Measurements from ENCODE around the gene AATK.
A peak's percentile ranks its signal among the peaks of the same experiment; 100 is the strongest.

AATK gene

DNA sequence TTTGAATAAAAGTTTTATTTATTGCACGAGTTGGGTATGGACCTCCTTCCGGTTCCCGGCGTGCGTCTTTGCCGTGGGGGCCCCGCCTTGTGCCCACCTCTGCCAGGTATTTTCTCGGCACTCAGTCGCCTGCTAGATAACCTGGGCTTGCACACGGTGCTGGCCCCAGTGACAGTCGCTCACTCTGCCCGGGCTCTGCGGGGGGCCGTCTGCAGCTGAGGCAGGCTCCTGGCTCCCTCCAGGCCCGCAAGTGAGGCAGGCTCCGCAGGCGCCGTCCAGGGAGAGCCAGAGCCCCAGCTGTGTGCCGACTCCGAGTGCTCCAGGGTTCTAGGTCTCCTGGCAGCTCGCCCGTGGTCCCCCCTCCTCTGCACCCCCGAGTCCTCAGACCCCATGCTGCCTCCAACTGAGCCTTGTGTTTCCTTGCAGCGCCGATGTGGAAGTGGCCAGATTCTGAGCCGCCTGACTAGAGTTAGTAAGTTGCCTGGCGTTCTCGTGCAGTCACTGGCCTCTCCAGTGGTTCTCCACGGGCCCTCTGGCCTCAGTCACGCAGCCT, 55.5 kb downstream of the AATK start:
- TF ChIP-seq YY1 (IDR thresholded peaks at IDR 0.05; ENCODE audit: insufficient read depth, insufficient read length) (no peak), ZNF274 (IDR thresholded peaks at IDR 0.05; ENCODE audit: low read depth, low read length) (no peak), SUZ12 (IDR thresholded peaks at IDR 0.05; ENCODE audit: extremely low read depth, insufficient read depth, insufficient read length) (no peak)
- peak overlapping the region; percentile 3 for H3K9ac ChIP-seq (ENCODE audit: insufficient read length, low read depth)
- no peaks in the 10 kb centered on the region for H3K9me3 ChIP-seq (ENCODE audit: insufficient read depth, low read length)
- no peaks in the 10 kb centered on the region for H3K27me3 ChIP-seq (ENCODE audit: insufficient read depth, insufficient read length)
- no peak for DNase-seq (ENCODE audit: low read depth, low spot score)
- peaks cover 65% of the 10 kb centered on the region for H3K36me3 ChIP-seq (ENCODE audit: insufficient read depth, insufficient read length, low read length)
- H3K4me3 ChIP-seq (ENCODE audit: insufficient read length, low read depth), result no peak overlapping the region
- peaks cover 21% of the 10 kb centered on the region for H3K4me1 ChIP-seq (ENCODE audit: insufficient read depth, insufficient read length)

DNA sequence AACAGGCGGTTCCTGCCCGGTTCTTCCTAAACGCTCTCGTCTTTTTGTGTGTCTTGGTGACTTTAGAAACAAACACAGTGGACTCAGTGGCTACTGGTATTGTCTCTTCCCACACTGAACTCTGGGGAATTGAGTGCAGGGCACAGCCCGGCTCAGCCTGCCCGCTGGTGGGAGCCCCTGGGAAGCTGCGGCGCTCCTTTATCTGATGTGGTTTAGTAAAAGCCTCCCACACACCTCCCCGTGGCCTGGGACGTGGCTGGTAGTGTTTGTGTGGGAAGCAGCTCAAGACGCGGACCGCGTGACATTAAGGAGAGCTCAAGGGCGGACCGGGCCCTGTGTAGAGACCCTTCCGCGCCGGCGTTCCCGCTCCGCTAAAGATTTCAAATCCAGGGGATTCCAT, 56.1 kb downstream of the AATK start:
- H3K4me3 ChIP-seq (ENCODE audit: insufficient read length, low read depth), result no peak overlapping the region
- no peak overlapping the region for H3K9ac ChIP-seq (ENCODE audit: insufficient read length, low read depth)
- no peaks in the 10 kb centered on the region for H3K9me3 ChIP-seq (ENCODE audit: insufficient read depth, low read length)
- H3K36me3 ChIP-seq (ENCODE audit: insufficient read depth, insufficient read length, low read length), result peaks cover 71% of the 10 kb centered on the region
- H3K27me3 ChIP-seq (ENCODE audit: insufficient read depth, insufficient read length), result no peaks in the 10 kb centered on the region
- no peak for TF ChIP-seq SUZ12 (IDR thresholded peaks at IDR 0.05; ENCODE audit: extremely low read depth, insufficient read depth, insufficient read length)
- no peak for TF ChIP-seq ZNF274 (IDR thresholded peaks at IDR 0.05; ENCODE audit: low read depth, low read length)
- peaks cover 21% of the 10 kb centered on the region for H3K4me1 ChIP-seq (ENCODE audit: insufficient read depth, insufficient read length)
- DNase-seq (ENCODE audit: low read depth, low spot score), result no peak

DNA sequence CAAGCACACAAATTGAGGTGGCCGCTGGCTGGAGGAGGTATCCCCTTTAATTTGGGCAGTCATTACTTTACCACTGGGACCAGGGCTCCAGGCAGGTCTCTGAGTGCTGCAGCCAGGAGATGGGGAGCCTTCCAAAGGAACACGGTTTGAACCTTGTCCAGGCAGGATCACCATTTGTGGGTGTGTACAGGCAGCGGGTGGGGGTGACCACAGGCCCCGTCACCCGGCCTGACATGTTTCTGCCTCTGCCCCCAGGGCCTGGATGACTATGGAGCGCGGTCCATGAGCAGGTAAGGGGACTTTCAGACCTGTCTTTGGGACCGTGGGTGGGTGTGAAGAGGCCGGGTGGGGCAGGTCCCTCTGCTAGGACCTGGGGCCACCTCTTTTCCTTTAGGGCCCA, 57.8 kb downstream of the AATK start:
- TF ChIP-seq YY1 (IDR thresholded peaks at IDR 0.05; ENCODE audit: insufficient read depth, insufficient read length) (no peak), SUZ12 (IDR thresholded peaks at IDR 0.05; ENCODE audit: extremely low read depth, insufficient read depth, insufficient read length) (no peak), ZNF274 (IDR thresholded peaks at IDR 0.05; ENCODE audit: low read depth, low read length) (no peak)
- DNase-seq (ENCODE audit: low read depth, low spot score), result no peak
- Histone ChIP-seq H3K36me3 (ENCODE audit: insufficient read depth, insufficient read length, low read length) (peaks cover 88% of the 10 kb centered on the region), H3K9me3 (ENCODE audit: insufficient read depth, low read length) (no peaks in the 10 kb centered on the region), H3K4me1 (ENCODE audit: insufficient read depth, insufficient read length) (peaks cover 16% of the 10 kb centered on the region), H3K4me3 (ENCODE audit: insufficient read length, low read depth) (no peak overlapping the region), H3K27me3 (ENCODE audit: insufficient read depth, insufficient read length) (no peaks in the 10 kb centered on the region), H3K9ac (ENCODE audit: insufficient read length, low read depth) (no peak overlapping the region)

DNA sequence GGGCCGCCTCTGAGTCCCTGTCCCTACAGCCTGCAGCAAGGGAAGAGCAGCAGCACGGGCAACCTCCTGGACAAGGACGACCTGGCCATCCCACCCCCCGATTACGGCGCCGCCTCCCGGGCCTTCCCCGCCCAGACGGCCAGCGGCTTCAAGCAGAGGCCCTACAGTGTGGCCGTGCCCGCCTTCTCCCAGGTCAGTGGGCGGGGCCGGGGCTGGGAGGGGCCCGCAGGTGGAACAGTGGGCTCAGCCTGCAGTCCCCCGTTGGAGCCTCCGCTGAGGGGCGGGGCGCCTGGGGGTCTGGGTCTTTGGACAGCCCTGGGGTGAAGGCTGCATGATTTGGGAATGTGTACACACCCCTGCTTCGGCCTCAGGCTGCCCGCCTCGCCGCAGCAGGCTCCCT, 59.3 kb downstream of the AATK start:
- H3K9me3 ChIP-seq (ENCODE audit: insufficient read depth, low read length), result 0 out of 2 replicates have a peak, but pooled peaks cover under 1% of the 10 kb centered on the region
- peaks cover 92% of the 10 kb centered on the region for H3K36me3 ChIP-seq (ENCODE audit: insufficient read depth, insufficient read length, low read length)
- no peak for DNase-seq (ENCODE audit: low read depth, low spot score)
- peaks cover 18% of the 10 kb centered on the region for H3K4me1 ChIP-seq (ENCODE audit: insufficient read depth, insufficient read length)
- no peak overlapping the region for H3K4me3 ChIP-seq (ENCODE audit: insufficient read length, low read depth)
- peak overlapping the region; percentile 17 for H3K9ac ChIP-seq (ENCODE audit: insufficient read length, low read depth)
- TF ChIP-seq ZNF274 (IDR thresholded peaks at IDR 0.05; ENCODE audit: low read depth, low read length) (no peak), SUZ12 (IDR thresholded peaks at IDR 0.05; ENCODE audit: extremely low read depth, insufficient read depth, insufficient read length) (no peak), YY1 (IDR thresholded peaks at IDR 0.05; ENCODE audit: insufficient read depth, insufficient read length) (no peak)
- H3K27me3 ChIP-seq (ENCODE audit: insufficient read depth, insufficient read length), result no peaks in the 10 kb centered on the region

DNA sequence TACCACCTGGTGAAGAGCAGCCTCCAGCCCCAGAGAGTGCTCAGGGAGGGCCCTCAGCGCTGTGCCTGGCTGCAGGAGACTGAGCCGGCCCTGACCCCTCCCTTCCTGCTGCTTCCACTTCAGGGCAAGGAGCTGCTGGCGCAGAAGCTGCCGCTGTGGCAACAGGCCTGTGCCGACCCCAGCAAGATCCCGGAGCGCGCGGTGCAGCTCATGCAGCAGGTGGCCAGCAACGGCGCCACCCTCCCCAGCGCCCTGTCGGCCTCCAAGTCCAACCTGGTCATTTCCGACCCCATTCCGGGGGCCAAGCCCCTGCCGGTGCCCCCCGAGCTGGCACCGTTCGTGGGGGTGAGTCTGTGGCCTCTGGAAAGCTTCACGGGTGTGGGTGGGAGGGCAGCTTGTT, 62.6 kb downstream of the AATK start:
- H3K27me3 ChIP-seq (ENCODE audit: insufficient read depth, insufficient read length), result no peaks in the 10 kb centered on the region

DNA sequence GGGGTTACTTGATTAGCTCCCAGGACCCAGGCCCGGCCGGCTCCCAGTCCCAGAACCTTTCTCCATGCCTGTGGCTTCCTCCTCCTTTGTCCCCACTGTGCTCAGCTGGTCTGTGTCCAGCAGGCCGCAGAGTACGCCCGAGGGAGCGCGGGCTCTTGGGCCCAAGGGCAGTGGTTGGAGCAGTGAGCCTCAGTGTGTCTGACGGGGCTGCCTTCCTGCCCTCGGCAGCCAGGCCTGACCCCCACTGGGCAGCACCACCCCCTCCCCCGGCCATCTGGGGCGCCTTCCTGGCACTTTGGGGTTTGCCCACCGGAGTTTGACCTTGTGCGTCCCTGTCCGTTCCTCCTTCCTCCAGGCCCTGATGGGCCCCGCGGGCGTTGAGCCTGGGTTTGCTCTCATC, 63.2 kb downstream of the AATK start:
- no peak overlapping the region for H3K9ac ChIP-seq (ENCODE audit: insufficient read length, low read depth)
- TF ChIP-seq ZNF274 (IDR thresholded peaks at IDR 0.05; ENCODE audit: low read depth, low read length) (no peak), YY1 (IDR thresholded peaks at IDR 0.05; ENCODE audit: insufficient read depth, insufficient read length) (no peak), SUZ12 (IDR thresholded peaks at IDR 0.05; ENCODE audit: extremely low read depth, insufficient read depth, insufficient read length) (no peak)
- DNase-seq (ENCODE audit: low read depth, low spot score), result no peak
- H3K27me3 ChIP-seq (ENCODE audit: insufficient read depth, insufficient read length), result no peaks in the 10 kb centered on the region
- H3K9me3 ChIP-seq (ENCODE audit: insufficient read depth, low read length), result peaks cover 12% of the 10 kb centered on the region; the same call in 1 of the 2 replicates
- H3K36me3 ChIP-seq (ENCODE audit: insufficient read depth, insufficient read length, low read length), result peaks cover 93% of the 10 kb centered on the region
- peaks cover 10% of the 10 kb centered on the region for H3K4me1 ChIP-seq (ENCODE audit: insufficient read depth, insufficient read length)
- H3K4me3 ChIP-seq (ENCODE audit: insufficient read length, low read depth), result no peak overlapping the region

More for the DNA sequence above, 62.6 kb downstream of the AATK start:
- no peak overlapping the region for H3K9ac ChIP-seq (ENCODE audit: insufficient read length, low read depth)
- peaks cover 8% of the 10 kb centered on the region for H3K4me1 ChIP-seq (ENCODE audit: insufficient read depth, insufficient read length)
- H3K9me3 ChIP-seq (ENCODE audit: insufficient read depth, low read length), result peaks cover 12% of the 10 kb centered on the region; the same call in 1 of the 2 replicates
- H3K36me3 ChIP-seq (ENCODE audit: insufficient read depth, insufficient read length, low read length), result peaks cover 94% of the 10 kb centered on the region
- TF ChIP-seq YY1 (IDR thresholded peaks at IDR 0.05; ENCODE audit: insufficient read depth, insufficient read length), result no peak
- DNase-seq (ENCODE audit: low read depth, low spot score), result no peak
- no peak overlapping the region for H3K4me3 ChIP-seq (ENCODE audit: insufficient read length, low read depth)

DNA sequence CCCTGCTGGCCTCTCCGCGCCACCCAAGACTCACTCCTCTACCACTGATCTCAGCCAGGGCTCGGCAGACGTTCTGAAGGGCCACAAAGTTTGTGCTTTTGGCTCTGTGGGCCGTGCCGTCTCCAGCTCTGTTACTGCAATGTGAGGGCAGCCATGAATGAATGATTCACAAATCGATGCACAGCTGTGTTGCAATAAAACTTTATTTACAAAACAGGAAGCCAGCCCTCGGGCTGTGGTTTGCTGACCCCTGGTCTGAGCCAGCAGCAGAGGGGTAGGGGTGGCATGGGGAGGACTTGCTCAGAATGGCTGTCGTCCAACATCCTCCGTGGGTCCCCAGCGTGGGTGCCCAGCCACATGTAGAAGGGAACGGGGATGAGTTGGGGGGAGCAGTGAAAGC, 63.7 kb downstream of the AATK start:
- Histone ChIP-seq H3K4me1 (ENCODE audit: insufficient read depth, insufficient read length) (peaks cover 15% of the 10 kb centered on the region), H3K27me3 (ENCODE audit: insufficient read depth, insufficient read length) (no peaks in the 10 kb centered on the region), H3K4me3 (ENCODE audit: insufficient read length, low read depth) (no peak overlapping the region), H3K9ac (ENCODE audit: insufficient read length, low read depth) (no peak overlapping the region), H3K36me3 (ENCODE audit: insufficient read depth, insufficient read length, low read length) (peaks cover 88% of the 10 kb centered on the region), H3K9me3 (ENCODE audit: insufficient read depth, low read length) (peaks cover 12% of the 10 kb centered on the region; the same call in 1 of the 2 replicates)
- TF ChIP-seq YY1 (IDR thresholded peaks at IDR 0.05; ENCODE audit: insufficient read depth, insufficient read length), result no peak
- no peak for DNase-seq (ENCODE audit: low read depth, low spot score)

Measured in NT2/D1 (cell line).